Transverse colon (tissue), 4 donors: Measurements from ENCODE around the gene STAB1. TPM values are rescaled to one million over a fixed set of nuclear protein-coding genes. Genes with fewer than 3 reads are reported as not detected.

Source experiments
- DNase-seq: peaks from one replicate; pipeline ENCODE4 v3.0.0-alpha.2; 2019
- H3K27ac ChIP-seq, 4 donors: fragments of 200-600 bp; sonication (generic); 2 replicates each; pipeline ENCODE4 v1.5.1; 2016 to 2018; ENCODE audit warnings: inconsistent platforms in 4 of 4
- H3K27me3 ChIP-seq: fragments of 200-600 bp; sonication (generic); 2 replicates; pipeline ENCODE4 v1.5.1; 2017; ENCODE audit warnings: inconsistent platforms
- H3K36me3 ChIP-seq, 4 donors: fragments of 200-600 bp; sonication (generic); 2 replicates each; pipeline ENCODE4 v1.5.1; 2017 to 2019; ENCODE audit warnings: inconsistent platforms in 4 of 4
- H3K4me1 ChIP-seq, 4 donors: fragments of 200-600 bp; sonication (generic); 2 replicates each; pipeline ENCODE4 v1.5.1; 2017 to 2020; ENCODE audit warnings: inconsistent platforms in 4 of 4
- H3K4me3 ChIP-seq, 4 donors: fragments of 200-600 bp; sonication (generic); 1 replicate in 1 of 4; 2 replicates in 3 of 4; pipeline versions ENCODE4 v1.5.1 to v1.6.1; 2017 to 2019; ENCODE audit warnings: inconsistent platforms in 4 of 4
- H3K9me3 ChIP-seq, 2 donors: fragments of 200-600 bp; sonication (generic); 2 replicates each; pipeline ENCODE4 v1.5.1; 2017 to 2019; ENCODE audit warnings: inconsistent platforms in 2 of 2
- EP300 ChIP-seq: sonication (generic); formaldehyde crosslinking; IDR thresholded peaks from one replicate; pipeline ENCODE4 v1.6.1; 2017; ENCODE audit warnings: antibody characterized with exemption, low read depth
- POLR2A ChIP-seq: fragments of 450-650 bp; IDR thresholded peaks from one replicate; pipeline ENCODE4 v1.6.1; 2016; ENCODE audit warnings: antibody characterized with exemption, mild to moderate bottlenecking, moderate library complexity
- POLR2AphosphoS5 ChIP-seq, 3 donors: sonication (generic); formaldehyde crosslinking; IDR thresholded peaks; one replicate each; pipeline ENCODE4 v1.6.1; 2016; ENCODE audit warnings: antibody characterized with exemption in 3 of 3
- WGBS, 2 donors: methylation state at CpG; one replicate each; pipeline ENCODE4 v1.1.5; 2018; ENCODE audit warnings: low coverage in 1 of 2; 5-methylcytosine and 5-hydroxymethylcytosine counted together
- in situ Hi-C, 4 donors: fragments of 200-750 bp; cut with MboI; loops; one replicate each; pipeline versions ENCODE4 v1.15.0 to v1.15.1; 2017; ENCODE audit warnings: low sequenced_read_pairs in 3 of 4, low pct_ligation_motif_present in 1 of 4, low pct_unique_long_range_greater_than_20kb in 1 of 4
- intact Hi-C: fragments of 100-400 bp; cut with DNase I; formaldehyde crosslinking; loops from one replicate; pipeline ENCODE4 v1.15.1; 2023; ENCODE audit warnings: low total_unique reads
- total RNA-seq, 4 donors: library from RNA; depleted of rRNA; stranded (reverse); fragments of >200 nt; gene quantifications; one replicate each; pipeline ENCODE4 v1.1.0, GENCODE V29; 2016
- TF ChIP-seq, protein P1 (sequence below), 5 experiments: fragments of 200-600 bp in 3 of 5; fragments of 450-650 bp in 2 of 5; sonication (generic) in 3 of 5; IDR thresholded peaks; 1 replicate in 2 of 5; 2 replicates in 3 of 5; pipeline ENCODE4 v1.5.1; 2016 to 2017; ENCODE audit warnings: antibody characterized with exemption in 5 of 5, inconsistent platforms in 3 of 5, mild to moderate bottlenecking in 2 of 5, moderate library complexity in 1 of 5

STAB1 gene, protein sequence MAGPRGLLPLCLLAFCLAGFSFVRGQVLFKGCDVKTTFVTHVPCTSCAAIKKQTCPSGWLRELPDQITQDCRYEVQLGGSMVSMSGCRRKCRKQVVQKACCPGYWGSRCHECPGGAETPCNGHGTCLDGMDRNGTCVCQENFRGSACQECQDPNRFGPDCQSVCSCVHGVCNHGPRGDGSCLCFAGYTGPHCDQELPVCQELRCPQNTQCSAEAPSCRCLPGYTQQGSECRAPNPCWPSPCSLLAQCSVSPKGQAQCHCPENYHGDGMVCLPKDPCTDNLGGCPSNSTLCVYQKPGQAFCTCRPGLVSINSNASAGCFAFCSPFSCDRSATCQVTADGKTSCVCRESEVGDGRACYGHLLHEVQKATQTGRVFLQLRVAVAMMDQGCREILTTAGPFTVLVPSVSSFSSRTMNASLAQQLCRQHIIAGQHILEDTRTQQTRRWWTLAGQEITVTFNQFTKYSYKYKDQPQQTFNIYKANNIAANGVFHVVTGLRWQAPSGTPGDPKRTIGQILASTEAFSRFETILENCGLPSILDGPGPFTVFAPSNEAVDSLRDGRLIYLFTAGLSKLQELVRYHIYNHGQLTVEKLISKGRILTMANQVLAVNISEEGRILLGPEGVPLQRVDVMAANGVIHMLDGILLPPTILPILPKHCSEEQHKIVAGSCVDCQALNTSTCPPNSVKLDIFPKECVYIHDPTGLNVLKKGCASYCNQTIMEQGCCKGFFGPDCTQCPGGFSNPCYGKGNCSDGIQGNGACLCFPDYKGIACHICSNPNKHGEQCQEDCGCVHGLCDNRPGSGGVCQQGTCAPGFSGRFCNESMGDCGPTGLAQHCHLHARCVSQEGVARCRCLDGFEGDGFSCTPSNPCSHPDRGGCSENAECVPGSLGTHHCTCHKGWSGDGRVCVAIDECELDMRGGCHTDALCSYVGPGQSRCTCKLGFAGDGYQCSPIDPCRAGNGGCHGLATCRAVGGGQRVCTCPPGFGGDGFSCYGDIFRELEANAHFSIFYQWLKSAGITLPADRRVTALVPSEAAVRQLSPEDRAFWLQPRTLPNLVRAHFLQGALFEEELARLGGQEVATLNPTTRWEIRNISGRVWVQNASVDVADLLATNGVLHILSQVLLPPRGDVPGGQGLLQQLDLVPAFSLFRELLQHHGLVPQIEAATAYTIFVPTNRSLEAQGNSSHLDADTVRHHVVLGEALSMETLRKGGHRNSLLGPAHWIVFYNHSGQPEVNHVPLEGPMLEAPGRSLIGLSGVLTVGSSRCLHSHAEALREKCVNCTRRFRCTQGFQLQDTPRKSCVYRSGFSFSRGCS (N-terminal part only)
- total RNA-seq, result 100 to 1,000 TPM in 1 of 4 donors, 10 to 100 TPM in 3; 42.6 to 152 (median 70.3) TPM

DNA sequence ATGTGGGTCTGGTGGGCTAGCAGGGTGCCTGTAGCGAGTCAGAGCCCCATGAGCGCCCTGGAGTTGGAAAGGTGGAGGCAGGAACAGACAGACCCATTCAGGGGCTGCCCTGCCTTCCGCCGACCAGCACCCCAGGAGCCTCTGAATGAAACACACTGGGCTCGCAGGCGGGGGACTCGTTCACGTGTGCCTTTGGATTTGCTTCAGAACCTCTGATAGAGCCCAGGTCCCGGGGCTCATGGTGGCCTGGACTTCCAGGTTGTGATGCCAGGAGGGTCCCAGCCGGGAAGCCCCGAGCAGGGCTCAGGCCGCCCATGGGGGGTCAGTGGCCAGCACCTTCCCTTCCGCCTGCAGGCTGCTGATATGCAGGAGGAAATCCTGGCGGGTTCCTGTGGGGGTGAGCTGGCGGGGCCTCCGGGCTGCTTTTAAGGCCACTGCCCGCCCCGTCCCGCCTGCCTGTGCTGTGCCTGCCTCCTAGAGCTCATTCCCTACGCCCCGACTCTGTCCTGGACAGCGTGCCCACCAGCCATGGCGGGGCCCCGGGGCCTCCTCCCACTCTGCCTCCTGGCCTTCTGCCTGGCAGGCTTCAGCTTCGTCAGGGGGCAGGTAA, at the start of gene STAB1:
TSS of gene STAB1 (plus strand) at position 453 of the 610 bp plus-strand sequence. CDS start at position 529, 76 bp downstream.
- Histone ChIP-seq H3K27ac (peak within 1 kb of the TSS; percentile 48 to 70 (median 58)), H3K27me3 (no peaks in the 10 kb centered on the region), H3K9me3 (no peaks in the 10 kb centered on the region), H3K4me1 (peaks cover 0 to 6% (median 0%) of the 10 kb centered on the region in 4 donors), H3K36me3 (peaks cover 0 to 17% (median 8%) of the 10 kb centered on the region in 4 donors), H3K4me3 (peak within 1 kb of the TSS in 3 of 4 donors; percentile 4 to 32 (median 13))
- intact Hi-C loops (no loop called here), in situ Hi-C loops (no loop called here)
- TF ChIP-seq EP300 (no peak), POLR2A (peak; percentile 22)
- TF ChIP-seq, protein P1, sequence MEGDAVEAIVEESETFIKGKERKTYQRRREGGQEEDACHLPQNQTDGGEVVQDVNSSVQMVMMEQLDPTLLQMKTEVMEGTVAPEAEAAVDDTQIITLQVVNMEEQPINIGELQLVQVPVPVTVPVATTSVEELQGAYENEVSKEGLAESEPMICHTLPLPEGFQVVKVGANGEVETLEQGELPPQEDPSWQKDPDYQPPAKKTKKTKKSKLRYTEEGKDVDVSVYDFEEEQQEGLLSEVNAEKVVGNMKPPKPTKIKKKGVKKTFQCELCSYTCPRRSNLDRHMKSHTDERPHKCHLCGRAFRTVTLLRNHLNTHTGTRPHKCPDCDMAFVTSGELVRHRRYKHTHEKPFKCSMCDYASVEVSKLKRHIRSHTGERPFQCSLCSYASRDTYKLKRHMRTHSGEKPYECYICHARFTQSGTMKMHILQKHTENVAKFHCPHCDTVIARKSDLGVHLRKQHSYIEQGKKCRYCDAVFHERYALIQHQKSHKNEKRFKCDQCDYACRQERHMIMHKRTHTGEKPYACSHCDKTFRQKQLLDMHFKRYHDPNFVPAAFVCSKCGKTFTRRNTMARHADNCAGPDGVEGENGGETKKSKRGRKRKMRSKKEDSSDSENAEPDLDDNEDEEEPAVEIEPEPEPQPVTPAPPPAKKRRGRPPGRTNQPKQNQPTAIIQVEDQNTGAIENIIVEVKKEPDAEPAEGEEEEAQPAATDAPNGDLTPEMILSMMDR (IDR thresholded peaks at IDR 0.05), result no peak
- no peak for DNase-seq
- 67 to 80% methylated on average over 1 to 13 of the region's 25 CpGs for WGBS, 2 donors

DNA sequence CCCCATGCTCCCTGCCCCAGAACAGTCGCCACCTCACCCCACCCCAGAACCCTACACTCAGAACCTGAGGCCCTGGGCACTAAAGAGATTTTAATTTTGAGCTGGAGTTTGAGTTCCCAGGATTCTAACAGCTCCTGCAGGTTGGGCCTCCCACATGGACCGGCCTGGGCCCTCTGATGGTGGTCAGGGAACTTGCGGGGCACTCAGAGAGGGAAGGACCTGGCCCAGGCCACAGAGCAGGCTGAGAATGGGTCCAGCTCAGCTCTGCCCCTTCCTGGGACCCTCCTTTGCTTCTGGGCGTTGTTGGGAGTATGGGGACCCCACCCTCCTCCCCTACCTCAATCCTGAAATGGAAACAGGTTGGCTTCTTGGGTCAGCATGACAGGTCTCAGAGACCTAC, 49.1 kb upstream of the STAB1 start:
- Histone ChIP-seq H3K4me1 (peaks cover 5 to 15% (median 9%) of the 10 kb centered on the region in 4 donors), H3K9me3 (no peaks in the 10 kb centered on the region), H3K36me3 (no peaks in the 10 kb centered on the region), H3K4me3 (no peak overlapping the region), H3K27ac (no peak overlapping the region), H3K27me3 (no peaks in the 10 kb centered on the region)
- DNase-seq, result no peak
- TF ChIP-seq POLR2AphosphoS5 (IDR thresholded peaks at IDR 0.05), result no peak
- TF ChIP-seq, protein P1 (IDR thresholded peaks at IDR 0.05), result no peak
- TF ChIP-seq POLR2A, result no peak
- TF ChIP-seq EP300, result no peak
- in situ Hi-C loops, result no loop called here
- intact Hi-C loops, result no loop called here
- 98% methylated on average over 4 of the region's 4 CpGs; no CpG with 5 or more reads in 1 of the 2 donors for WGBS, 2 donors

DNA sequence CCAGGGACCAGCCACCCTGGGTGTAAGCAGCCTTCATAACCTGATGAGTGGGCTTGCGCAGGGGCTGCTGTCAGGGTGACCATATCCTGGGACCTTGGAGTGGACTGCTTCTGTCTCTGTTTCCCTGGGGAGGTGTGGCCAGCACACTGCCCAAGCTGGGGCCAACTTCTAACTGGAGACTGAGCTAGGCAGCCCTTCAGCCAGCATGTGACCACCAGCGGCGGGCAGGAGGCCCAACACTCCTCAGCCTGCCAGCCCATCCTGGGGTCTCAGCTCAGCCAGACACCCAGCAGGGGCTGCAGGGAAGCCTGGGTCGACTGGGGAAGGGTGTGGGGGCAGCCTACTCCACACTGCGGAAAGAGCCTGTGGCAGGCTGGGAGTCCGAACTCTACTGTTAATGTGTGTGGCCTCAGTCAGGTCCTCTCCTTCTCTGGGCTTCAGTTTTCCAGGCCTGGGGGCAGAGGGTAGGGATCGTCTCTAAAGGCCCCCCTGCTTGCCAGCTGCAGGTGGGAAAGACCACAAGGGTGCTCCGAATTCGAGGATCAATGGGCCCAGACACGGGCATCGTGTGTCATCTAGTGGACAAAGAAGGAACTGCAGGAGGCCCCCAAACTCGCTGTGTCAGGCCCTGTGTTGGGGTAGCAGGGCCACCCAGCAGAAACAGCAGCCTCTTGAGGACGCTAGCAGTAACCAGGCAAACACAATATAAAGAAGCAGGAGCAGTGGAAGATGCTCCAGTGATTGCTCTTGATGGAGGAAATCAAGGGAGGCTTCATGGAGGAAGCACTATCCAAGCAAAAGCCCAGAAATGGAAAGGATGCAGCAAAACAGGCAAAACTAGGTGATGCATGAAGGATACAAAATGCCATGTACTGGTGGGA, 48.3 kb upstream of the STAB1 start:
- no peak for TF ChIP-seq POLR2A
- TF ChIP-seq, protein P1 (IDR thresholded peaks at IDR 0.05), result peak; percentile 98 to 100 (median 100)
- Histone ChIP-seq H3K27ac (no peak overlapping the region), H3K27me3 (no peaks in the 10 kb centered on the region), H3K4me1 (peaks cover 5 to 15% (median 9%) of the 10 kb centered on the region in 4 donors), H3K4me3 (no peak overlapping the region), H3K9me3 (no peaks in the 10 kb centered on the region), H3K36me3 (no peaks in the 10 kb centered on the region)
- in situ Hi-C loops, result no loop called here
- 39% methylated on average over 12 of the region's 13 CpGs; no CpG with 5 or more reads in 1 of the 2 donors for WGBS, 2 donors
- intact Hi-C loops, result no loop called here
- DNase-seq, result peak; percentile 72
